WTC11 (cell line): ENCODE data around the gene SECISBP2. TPM values are rescaled to one million over a fixed set of nuclear protein-coding genes. Genes with fewer than 3 reads are reported as not detected.

Experiments used
- ATAC-seq: fragments of 200-7000 bp; cut with Tn5 transposase; 2 replicates; pipeline ENCODE4 v1.10.0; 2021; ENCODE audit warnings: mild to moderate bottlenecking, moderate library complexity
- CTCF ChIA-PET: fragments of 300-600 bp; sonication (Branson Sonifier 250); formaldehyde crosslinking; loops from one replicate; lab custom pipeline; 2021; ENCODE audit warnings: antibody characterized with exemption; lab: Charles Lee
- POLR2A ChIA-PET: fragments of 350-600 bp; sonication (Branson Sonifier 250); formaldehyde crosslinking; loops from one replicate; lab custom pipeline; 2021; ENCODE audit warnings: antibody characterized with exemption; lab: Charles Lee
- DNase-seq: peaks from one replicate; pipeline ENCODE4 v3.0.0; 2021; ENCODE audit warnings: low spot score
- H3K27ac Mint-ChIP-seq: 2 replicates; pipeline ENCODE4 v1.8.0; 2021; ENCODE audit warnings: mixed read lengths
- H3K27me3 Mint-ChIP-seq: 2 replicates; pipeline ENCODE4 v1.8.0; 2021; ENCODE audit warnings: low read depth, mild to moderate bottlenecking, moderate library complexity, mixed read lengths
- H3K36me3 Mint-ChIP-seq: 2 replicates; pipeline ENCODE4 v1.8.0; 2021; ENCODE audit warnings: mixed read lengths
- H3K4me1 Mint-ChIP-seq: 2 replicates; pipeline ENCODE4 v1.8.0; 2022; ENCODE audit warnings: mixed read lengths
- H3K4me3 Mint-ChIP-seq: 2 replicates; pipeline ENCODE4 v1.8.0; 2021; ENCODE audit warnings: mild to moderate bottlenecking, moderate library complexity, mixed read lengths
- H3K9me3 Mint-ChIP-seq: 2 replicates; pipeline ENCODE4 v1.8.0; 2021; ENCODE audit warnings: mixed read lengths
- AFF4 ChIP-seq: sonication (generic); formaldehyde crosslinking; IDR thresholded peaks from 2 replicates; pipeline ENCODE4 v1.8.1; 2023; ENCODE audit warnings: mild to moderate bottlenecking, missing genetic modification reagents, borderline replicate concordance
- ARID4B ChIP-seq: sonication (generic); formaldehyde crosslinking; IDR thresholded peaks from 2 replicates; pipeline ENCODE4 v1.8.0; 2023; ENCODE audit warnings: missing genetic modification reagents, mild to moderate bottlenecking, borderline replicate concordance
- ATF2 ChIP-seq: sonication (generic); formaldehyde crosslinking; IDR thresholded peaks from 2 replicates; pipeline ENCODE4 v1.8.1; 2022; ENCODE audit warnings: low read depth, missing genetic modification reagents, borderline replicate concordance
- EMX1 ChIP-seq: fragments of 250-450 bp; sonication (Bioruptor Pico); IDR thresholded peaks from 2 replicates; pipeline ENCODE4 v1.8.0; 2021; ENCODE audit warnings: mild to moderate bottlenecking
- ERG ChIP-seq: fragments of 250-450 bp; sonication (Bioruptor Pico); IDR thresholded peaks from 2 replicates; pipeline ENCODE4 v1.8.0; 2021; ENCODE audit warnings: mild to moderate bottlenecking
- FOXP4 ChIP-seq: sonication (generic); formaldehyde crosslinking; IDR thresholded peaks from 2 replicates; pipeline ENCODE4 v1.8.0; 2022; ENCODE audit warnings: mild to moderate bottlenecking, missing genetic modification reagents
- GABPB1 ChIP-seq: sonication (generic); formaldehyde crosslinking; IDR thresholded peaks from 2 replicates; pipeline ENCODE4 v1.8.1; 2023; ENCODE audit warnings: mild to moderate bottlenecking, missing genetic modification reagents
- GTF2I ChIP-seq: fragments of 250-450 bp; sonication (Bioruptor Pico); conservative IDR thresholded peaks from 2 replicates; pipeline ENCODE4 v1.4.0; 2021; ENCODE audit warnings: mild to moderate bottlenecking
- IRF2 ChIP-seq: sonication (generic); formaldehyde crosslinking; IDR thresholded peaks from 2 replicates; pipeline ENCODE4 v1.8.0; 2022; ENCODE audit warnings: low read depth, missing genetic modification reagents, borderline replicate concordance
- MLX ChIP-seq: sonication (generic); formaldehyde crosslinking; IDR thresholded peaks from 2 replicates; pipeline ENCODE4 v1.8.1; 2023; ENCODE audit warnings: mild to moderate bottlenecking, missing genetic modification reagents, moderate library complexity
- NR3C1 ChIP-seq: sonication (generic); formaldehyde crosslinking; conservative IDR thresholded peaks from 2 replicates; pipeline ENCODE4 v1.8.1; 2023; ENCODE audit warnings: low read depth, mild to moderate bottlenecking, missing genetic modification reagents
- PREB ChIP-seq: sonication (generic); formaldehyde crosslinking; IDR thresholded peaks from 2 replicates; pipeline ENCODE4 v1.8.1; 2022; ENCODE audit warnings: mild to moderate bottlenecking, missing genetic modification reagents, moderate library complexity, borderline replicate concordance
- RELA ChIP-seq: sonication (generic); formaldehyde crosslinking; IDR thresholded peaks from 2 replicates; pipeline ENCODE4 v1.8.1; 2022; ENCODE audit warnings: missing genetic modification reagents, mild to moderate bottlenecking, borderline replicate concordance
- SMAD4 ChIP-seq: sonication (generic); formaldehyde crosslinking; IDR thresholded peaks from 2 replicates; pipeline ENCODE4 v1.8.0; 2022; ENCODE audit warnings: mild to moderate bottlenecking, missing genetic modification reagents
- TEAD1 ChIP-seq: sonication (generic); formaldehyde crosslinking; IDR thresholded peaks from 2 replicates; pipeline ENCODE4 v1.8.0; 2022; ENCODE audit warnings: mild to moderate bottlenecking, missing genetic modification reagents
- ZNF317 ChIP-seq: sonication (generic); formaldehyde crosslinking; IDR thresholded peaks from 2 replicates; pipeline ENCODE4 v1.8.1; 2023; ENCODE audit warnings: low read depth, mild to moderate bottlenecking, moderate library complexity, missing genetic modification reagents, borderline replicate concordance
- ZNF396 ChIP-seq: fragments of 250-450 bp; sonication (Bioruptor Pico); IDR thresholded peaks from 2 replicates; pipeline ENCODE4 v1.8.0; 2021; ENCODE audit warnings: mild to moderate bottlenecking, moderate library complexity, borderline replicate concordance
- total RNA-seq: library from RNA; stranded (reverse); gene quantifications from 3 replicates; pipeline ENCODE4 v1.2.3, GENCODE V29; 2021

The SECISBP2 gene
- total RNA-seq, 1 experiment from 2014 or later, result 66.2 TPM

GRCh38 chr9:89358985-89359384, 40.7 kb downstream of the SECISBP2 start:
- ChIA-PET CTCF (no interaction called here), POLR2A (no interaction called here)
- Mint-ChIP-seq H3K27me3 (no peaks in the 10 kb centered on the region), H3K9me3 (no peaks in the 10 kb centered on the region), H3K27ac (no peak overlapping the region), H3K4me1 (no peaks in the 10 kb centered on the region), H3K4me3 (no peak overlapping the region), H3K36me3 (peaks cover 72% of the 10 kb centered on the region)
- DNase-seq, result no peak
- TF ChIP-seq ERG (CRISPR knock-in tag) (no peak), PREB (no peak), ZNF317 (CRISPR knock-in tag) (no peak), IRF2 (CRISPR knock-in tag) (no peak), GTF2I (CRISPR knock-in tag) (no peak), TEAD1 (CRISPR knock-in tag) (no peak), SMAD4 (CRISPR knock-in tag) (no peak), EMX1 (CRISPR knock-in tag) (no peak), NR3C1 (CRISPR knock-in tag) (no peak)
- ATAC-seq, result no peak

- Mint-ChIP-seq H3K4me1 (no peaks in the 10 kb centered on the region), H3K4me3 (no peak overlapping the region), H3K27me3 (no peaks in the 10 kb centered on the region), H3K27ac (peak overlapping the region; percentile 26; the same call in 1 of the 2 replicates), H3K36me3 (peaks cover 64% of the 10 kb centered on the region), H3K9me3 (no peaks in the 10 kb centered on the region)
- DNase-seq (no peak), ATAC-seq (no peak)
- CTCF ChIA-PET, result no interaction called here
- POLR2A ChIA-PET, result no interaction called here
- TF ChIP-seq AFF4 (no peak), ZNF396 (CRISPR knock-in tag) (no peak), ARID4B (CRISPR knock-in tag) (no peak), GTF2I (CRISPR knock-in tag) (no peak), GABPB1 (CRISPR knock-in tag) (no peak), ATF2 (CRISPR knock-in tag) (no peak), FOXP4 (no peak), RELA (CRISPR knock-in tag) (no peak), MLX (no peak)
Observed at GRCh38 chr9:89359751-89360261, 41.5 kb downstream of the SECISBP2 start.
